Fibroblast of skin of right biceps (primary cell): ENCODE measurements around the gene ZNF367.

ENCODE experiments used
- DNase-seq: peaks from one replicate; pipeline ENCODE4 v3.0.0-alpha.2; 2013

The ZNF367 gene

GRCh38 chr9:96418083-96418919, at the start of gene ZNF367:
Gene ZNF367, minus strand, starts transcription at chr9:96418370. Its CDS starts 338 bp downstream, at chr9:96418032.
- DNase-seq = peak; percentile 99

DNA sequence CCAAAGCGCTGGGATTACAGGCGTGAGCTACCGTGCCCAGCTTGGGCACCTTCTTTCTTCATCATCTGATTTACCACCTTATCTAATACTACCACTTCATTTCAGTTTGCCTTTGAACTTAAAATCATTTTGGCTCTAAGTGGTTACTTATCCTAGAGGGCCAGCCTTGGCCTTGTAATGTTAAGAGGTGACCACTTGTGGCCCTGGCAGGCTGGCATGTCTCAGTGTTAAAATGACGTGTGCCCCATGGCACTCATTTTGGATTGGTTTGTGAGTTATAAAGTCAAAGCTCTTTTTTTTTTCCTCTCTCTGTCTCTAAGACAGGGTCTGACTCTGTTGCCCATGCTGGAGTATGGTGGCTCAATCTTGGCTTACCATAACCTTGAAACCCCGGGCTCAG, 49.6 kb upstream of the ZNF367 start:
- DNase-seq = no peak

GRCh38 chr9:96464426-96464825, 46.3 kb upstream of the ZNF367 start:
- no peak for DNase-seq

- no peak for DNase-seq
Measured at GRCh38 chr9:96462541-96462940, 44.4 kb upstream of the ZNF367 start.

GRCh38 chr9:96461336-96461735, 43.2 kb upstream of the ZNF367 start:
- peak; percentile 34 for DNase-seq

DNA sequence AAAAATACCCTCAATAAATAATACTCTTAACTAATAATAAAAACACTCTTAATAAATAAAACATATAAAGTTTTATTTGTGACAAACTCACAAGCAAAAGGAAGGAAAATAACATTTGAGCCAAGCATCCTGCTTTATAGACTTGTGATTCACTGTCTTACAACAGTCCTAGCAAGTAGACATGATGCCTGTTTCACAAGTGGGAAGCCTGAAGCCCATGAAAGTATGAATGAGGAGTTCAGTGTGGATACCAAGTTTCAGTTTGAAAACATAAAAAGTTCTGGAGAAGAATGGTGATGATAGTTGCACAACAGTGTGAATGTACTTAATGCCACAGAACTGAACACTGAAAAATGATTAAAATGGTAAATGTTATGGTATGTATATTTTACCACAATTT, 42.7 kb upstream of the ZNF367 start:
- DNase-seq = peak; percentile 72

GRCh38 chr9:96460470-96460869, 42.3 kb upstream of the ZNF367 start:
- peak; percentile 69 for DNase-seq

DNA sequence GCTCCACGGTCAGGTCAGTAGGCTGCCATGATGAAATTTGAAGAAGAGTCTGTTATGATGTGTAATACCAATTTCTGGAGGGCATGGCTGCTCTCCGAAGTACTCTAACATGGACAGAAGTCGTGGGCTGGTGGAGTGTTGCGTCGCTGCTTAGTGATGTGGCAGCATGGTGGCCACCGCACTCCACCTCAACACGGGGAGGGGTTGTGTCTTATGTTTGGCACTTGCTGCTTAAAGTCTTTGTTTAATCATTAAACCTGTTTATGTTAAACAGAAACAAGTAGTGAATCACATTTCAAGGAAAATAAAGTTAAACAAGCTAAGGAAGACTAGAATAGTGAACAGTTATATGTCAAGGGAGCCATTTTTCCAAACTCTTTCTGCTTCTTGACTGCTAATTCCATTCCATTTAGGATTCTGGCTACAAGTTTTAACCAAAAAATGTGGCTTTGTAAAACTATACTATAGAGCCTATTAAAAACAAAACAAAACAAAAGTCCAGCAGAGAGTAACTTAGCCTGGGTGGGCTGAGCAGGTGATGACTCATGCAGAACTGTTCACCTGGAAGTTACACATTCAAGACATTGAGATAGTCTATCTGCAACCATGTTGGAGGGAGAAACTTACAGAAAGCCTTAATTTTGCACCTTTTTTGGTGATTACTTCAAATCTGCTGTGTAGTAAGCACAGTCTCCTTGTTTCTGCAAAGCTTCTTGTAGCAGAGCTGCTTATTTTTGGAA, 41.3 kb upstream of the ZNF367 start:
- no peak for DNase-seq

DNA sequence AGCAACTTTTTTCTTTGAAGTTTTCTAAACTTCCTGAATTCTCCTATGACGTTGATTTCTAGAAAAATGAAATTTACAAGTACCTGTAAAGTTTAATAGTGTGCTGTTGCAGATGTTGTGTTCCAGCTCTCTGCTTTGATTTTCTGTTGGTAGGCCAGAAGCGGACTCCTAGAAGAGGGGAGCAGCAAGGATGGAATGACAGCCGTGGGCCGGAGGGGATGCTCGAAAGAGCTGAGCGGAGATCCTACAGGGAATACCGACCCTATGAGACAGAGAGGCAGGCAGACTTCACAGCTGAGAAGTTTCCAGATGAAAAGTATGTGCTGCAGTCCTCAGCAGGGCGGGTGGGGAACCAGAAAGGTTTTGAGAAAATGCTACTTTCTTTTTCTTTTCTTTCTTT, 40.1 kb upstream of the ZNF367 start:
- no peak for DNase-seq

DNA sequence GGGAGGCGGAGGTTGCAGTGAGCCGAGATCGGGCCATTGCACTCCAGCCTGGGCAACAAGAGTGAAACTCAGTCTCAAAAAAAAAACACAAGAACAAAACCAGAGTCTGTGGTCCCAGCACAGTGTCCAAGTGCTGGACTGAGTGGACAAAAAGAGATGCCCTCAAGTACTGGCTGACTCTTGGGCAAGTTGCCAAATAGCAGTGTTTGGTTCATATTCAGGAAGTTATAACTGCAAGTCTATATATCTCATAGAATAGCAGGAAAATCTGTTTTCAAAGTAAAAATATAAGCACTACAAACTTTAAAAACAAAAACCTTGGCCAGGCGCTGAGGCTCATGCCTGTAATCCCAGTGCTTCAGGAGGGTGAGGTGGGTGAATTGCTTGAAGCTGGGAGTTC, 39.1 kb upstream of the ZNF367 start:
- no peak for DNase-seq

DNA sequence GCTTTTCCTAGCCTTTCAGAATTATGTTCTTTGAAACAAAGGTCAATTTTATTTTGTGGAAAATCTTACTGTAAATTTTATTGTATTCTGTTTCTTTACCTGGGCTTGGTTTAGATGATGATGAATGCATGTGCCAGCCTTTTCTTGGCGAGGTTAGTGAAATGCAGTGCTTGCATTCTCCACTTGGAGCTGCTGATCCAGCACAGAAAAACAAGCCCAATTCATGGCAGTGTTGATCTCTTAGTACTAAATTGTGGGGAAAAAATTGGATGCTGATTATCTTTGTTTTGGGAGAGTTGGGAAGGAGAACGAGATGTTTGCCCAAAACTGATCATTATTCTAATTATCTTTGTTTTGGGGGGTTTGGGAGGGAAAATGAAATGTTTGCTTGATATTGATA, 35.5 kb upstream of the ZNF367 start:
- peak; percentile 45 for DNase-seq

DNA sequence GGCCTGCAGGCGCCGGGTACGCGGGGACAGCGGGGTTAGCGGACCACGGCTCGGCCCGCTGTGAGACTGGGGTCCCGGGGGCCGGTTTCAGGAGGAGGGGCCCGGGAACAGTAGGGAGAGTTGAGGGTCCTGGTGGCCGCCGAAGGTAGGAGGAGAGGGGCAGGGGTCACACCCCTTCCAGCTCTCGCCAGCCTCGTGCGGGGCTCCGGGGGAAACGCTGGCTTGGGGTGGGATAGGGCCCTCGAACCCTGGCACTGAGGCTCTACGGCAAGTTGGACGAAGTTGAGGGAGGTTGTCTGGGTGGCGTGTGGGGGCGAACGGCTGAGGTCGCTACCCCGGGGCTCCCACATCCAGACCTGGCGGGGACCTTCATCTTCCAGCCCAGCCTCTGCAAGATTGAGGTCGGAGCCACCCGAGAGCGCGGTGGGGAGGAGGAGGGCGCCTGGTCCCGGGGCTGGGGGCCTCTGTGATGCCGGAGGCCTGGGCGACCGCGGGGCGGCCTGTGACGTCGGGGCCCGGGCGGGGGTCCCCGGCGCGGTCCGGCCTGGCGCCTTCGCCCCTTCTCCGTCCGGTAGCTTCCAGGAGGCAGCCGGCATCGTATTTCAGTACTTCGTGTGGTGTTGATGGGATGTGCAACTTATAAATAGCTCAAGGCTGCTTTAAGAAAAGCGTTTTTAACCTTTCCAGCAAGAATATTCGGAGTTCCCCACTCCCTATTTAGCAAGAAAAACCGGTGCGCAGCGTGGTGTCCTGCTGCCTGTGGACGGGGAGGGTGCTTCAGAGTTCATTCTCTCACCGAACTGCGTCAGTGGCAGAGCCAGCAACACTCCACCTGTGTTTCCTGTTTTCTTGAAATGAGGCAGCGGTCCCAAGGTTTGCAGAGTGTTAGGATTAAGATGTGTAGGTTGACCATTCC, 32.7 kb upstream of the ZNF367 start:
- DNase-seq = no peak

- peak; percentile 95 for DNase-seq
Measured at GRCh38 chr9:96449845-96450612, 31.9 kb upstream of the ZNF367 start, which contains the start of gene HABP4. Gene HABP4, plus strand, starts transcription at chr9:96450169. Its CDS starts 111 bp downstream, at chr9:96450280.

- DNase-seq = peak; percentile 15
Measured at GRCh38 chr9:96449523-96449844, 31.3 kb upstream of the ZNF367 start.

GRCh38 chr9:96448546-96449170, 30.5 kb upstream of the ZNF367 start:
- peak; percentile 20 for DNase-seq

- no peak for DNase-seq
Measured at GRCh38 chr9:96447406-96447805, 29.2 kb upstream of the ZNF367 start.

GRCh38 chr9:96442491-96442890, 24.3 kb upstream of the ZNF367 start:
- DNase-seq = no peak

GRCh38 chr9:96441798-96442445, 23.8 kb upstream of the ZNF367 start:
- no peak for DNase-seq

GRCh38 chr9:96440671-96441199, 22.6 kb upstream of the ZNF367 start:
- no peak for DNase-seq

- no peak for DNase-seq
Measured at GRCh38 chr9:96437454-96437853, 19.3 kb upstream of the ZNF367 start.
